ENCODE results near the gene DOCK1.

The DOCK1 gene

GRCh38 chr10:127179612-127180250 lies 274.5 kb downstream of the DOCK1 start:
- no peak for DNase-seq (ENCODE audit: low read depth)

GRCh38 chr10:127182161-127182560 lies 276.9 kb downstream of the DOCK1 start:
- DNase-seq (ENCODE audit: low read depth), result no peak

DNA sequence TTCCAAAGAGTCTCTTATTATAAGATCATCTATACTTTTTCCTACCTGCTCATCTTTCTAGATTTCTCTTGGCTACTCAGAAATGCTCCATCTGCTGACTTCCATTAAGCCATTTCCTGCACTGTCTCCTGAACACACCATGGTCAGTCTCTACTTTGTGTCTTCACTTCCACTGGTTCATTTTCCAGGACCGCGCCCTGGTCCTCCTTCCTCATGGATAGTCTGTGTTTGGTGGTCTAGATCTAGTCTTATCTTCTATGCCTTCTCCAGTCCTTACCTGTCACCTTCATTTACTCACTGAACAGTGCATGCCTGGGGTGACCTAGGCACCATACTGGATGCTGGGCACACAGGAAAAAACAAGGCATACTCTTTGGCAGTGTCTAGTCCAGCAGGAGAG lies 279.4 kb downstream of the DOCK1 start:
- no peak for DNase-seq (ENCODE audit: low read depth)

DNA sequence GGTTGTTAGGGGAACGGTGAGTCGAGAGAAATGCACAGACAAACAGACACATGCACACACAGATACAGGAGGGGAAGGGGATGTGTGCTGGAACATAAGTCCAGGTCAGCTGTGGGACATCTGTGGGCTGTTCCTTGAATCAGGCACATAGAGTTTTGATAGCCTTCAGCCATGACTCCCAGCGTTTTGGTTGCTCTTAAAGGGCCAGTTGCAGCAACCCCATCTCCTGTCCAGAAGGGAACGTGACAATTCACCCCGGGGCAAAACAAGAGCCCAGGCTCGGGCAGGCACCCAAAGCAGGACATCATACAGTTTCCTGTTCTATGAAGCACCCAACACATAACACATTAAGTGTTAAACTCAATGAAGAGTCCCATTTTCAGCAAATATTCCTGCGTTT lies 281.6 kb downstream of the DOCK1 start:
- DNase-seq (ENCODE audit: low read depth), result no peak

DNA sequence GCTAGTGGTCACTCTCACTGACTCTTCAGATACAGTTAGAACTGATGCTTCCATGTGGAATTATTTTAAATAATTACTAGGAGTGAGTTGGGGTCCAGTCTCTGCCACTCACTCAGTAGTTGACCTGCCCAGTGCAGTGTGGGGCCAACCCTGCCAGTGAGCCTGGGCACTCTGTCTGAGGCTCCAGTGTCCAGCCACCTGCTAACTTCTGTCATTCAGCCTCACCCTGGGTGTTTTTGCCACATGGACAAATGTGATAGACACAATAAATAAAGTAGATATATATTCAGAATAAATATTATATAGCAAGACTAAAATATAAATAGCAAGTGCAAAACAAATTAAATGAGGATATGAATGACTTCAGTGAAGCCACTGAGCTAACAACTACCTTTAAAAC lies 284.0 kb downstream of the DOCK1 start:
- no peak for DNase-seq (ENCODE audit: low read depth)

GRCh38 chr10:127190427-127190826 lies 285.2 kb downstream of the DOCK1 start:
- no peak for DNase-seq (ENCODE audit: low read depth)

GRCh38 chr10:127193125-127193524 lies 287.9 kb downstream of the DOCK1 start:
- DNase-seq (ENCODE audit: low read depth), result no peak

DNA sequence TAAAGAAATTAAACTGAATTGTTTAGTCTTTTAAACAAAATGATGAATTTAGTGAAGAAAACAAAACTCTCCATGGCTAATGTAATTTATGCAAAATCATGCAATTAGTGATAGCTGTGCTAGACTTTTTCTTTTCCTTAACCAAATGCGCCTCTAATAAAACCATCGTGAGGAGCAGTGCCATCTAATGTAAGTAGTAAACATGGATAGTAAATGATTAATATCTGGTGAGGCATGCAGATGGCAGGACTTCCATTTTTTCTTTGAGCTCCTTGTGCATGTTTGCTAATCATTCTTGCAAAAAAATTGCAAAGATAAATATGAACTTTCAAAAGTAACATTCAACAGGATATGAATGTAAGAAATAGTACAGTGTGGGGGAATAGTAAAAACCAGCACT lies 288.9 kb downstream of the DOCK1 start:
- DNase-seq (ENCODE audit: low read depth), result no peak

DNA sequence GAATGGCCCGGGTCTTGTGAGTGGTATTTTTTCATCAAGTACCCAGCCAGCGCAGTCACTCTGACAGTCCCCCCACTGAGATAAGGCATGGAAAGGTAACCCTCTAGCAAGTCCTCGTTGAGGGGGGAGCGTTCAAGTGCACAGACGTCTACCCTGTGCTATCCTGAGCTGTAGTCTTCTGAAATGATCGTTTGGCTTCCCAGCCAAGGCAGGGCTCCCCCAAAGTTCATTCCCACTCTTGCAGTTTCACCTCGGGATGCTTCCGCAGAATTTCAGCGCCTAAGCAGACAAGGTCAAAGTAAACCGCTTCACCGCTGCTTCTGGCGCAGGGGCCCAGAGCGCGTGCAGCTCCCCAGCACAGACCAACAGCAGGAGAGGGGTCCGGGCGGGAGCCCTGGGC lies 289.4 kb downstream of the DOCK1 start:
- no peak for DNase-seq (ENCODE audit: low read depth)

- DNase-seq (ENCODE audit: low read depth), result no peak
These were observed 289.8 kb downstream of the DOCK1 start for GRCh38 chr10:127195041-127195506.

DNA sequence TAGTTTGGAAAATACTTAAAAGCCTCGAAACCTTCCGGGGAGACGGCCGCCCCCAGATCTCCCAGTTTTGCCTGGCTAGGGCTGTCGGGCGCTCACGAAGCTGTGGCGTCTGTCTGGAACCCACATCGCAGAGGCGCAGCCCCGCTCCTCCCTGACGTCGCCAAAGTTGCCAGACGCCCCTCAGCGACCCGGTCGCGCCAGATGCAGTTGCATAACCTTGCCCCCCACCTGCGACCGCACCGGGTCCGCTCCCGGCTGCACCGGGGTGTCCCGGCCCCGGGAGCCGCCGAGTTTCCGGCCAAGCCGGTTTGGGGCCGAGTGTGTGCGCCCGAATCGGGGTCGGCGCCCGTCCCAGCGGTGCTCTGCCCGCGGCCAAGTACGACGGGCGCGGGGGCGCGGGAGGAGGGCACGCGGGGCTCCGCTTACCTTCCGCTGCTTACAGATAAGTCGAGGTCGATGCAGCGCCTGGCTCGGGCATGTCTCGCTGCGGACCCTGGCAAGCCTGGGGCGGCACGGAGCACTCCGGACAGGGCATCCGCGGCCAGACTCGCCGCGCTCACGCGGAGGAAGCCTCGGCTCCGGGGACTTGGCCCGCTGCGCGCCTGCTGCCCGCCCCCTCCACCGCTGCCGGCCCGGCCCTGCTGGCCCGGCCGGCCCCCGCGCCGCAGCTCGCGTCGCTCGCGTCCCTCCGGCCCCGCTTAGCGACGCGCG lies 290.5 kb downstream of the DOCK1 start:
- DNase-seq (ENCODE audit: low read depth), result no peak

DNA sequence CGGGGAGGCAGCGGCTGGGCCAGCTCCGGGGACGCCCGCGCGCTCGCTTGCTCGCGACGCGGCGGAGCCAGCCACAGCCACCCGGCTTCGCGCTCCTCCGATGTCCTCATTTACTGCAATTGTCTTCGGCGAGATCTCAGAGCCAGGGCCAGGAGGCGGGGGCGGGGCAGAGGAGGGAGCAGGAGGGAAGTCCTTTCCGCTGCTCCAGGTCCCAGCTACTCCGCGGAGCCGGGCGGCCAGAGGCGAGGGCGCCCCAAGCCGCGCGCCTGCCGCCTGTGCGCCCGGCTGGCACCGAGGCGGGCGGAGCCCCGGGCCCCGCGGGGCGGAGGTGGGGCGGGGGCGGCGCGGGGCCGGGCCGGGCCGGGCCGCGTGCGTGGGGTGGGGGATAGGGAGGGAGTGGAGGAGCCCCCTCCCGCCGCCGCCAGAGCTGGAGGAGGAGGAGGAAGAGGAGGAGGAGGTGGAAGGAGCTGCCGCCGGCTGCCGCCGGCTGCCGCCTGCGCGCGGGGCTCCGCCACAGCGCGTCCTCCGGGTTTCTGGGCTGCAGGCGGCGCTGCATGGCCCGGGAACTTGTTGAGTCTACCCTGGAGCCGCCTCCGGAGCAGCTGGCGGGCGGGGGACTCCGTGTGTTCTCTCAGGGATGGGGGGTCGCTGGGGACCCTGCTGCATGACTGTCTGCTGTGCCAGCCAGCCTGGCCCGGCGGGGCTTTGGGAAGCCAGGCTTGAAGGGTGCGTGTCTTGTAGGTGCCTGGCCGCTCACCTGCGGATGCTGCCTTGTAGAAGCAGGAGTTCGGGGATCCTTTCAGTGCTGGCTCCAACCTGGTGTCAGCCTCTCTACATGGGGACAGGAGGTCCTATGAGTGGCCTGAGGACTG lies 291.3 kb downstream of the DOCK1 start, which contains the start of gene INSYN2A:
TSS of gene INSYN2A (minus strand) at position 310 of the 872 bp plus-strand sequence. CDS start 20,196 bp downstream, outside the sequence.
- DNase-seq (ENCODE audit: low read depth), result no peak

DNA sequence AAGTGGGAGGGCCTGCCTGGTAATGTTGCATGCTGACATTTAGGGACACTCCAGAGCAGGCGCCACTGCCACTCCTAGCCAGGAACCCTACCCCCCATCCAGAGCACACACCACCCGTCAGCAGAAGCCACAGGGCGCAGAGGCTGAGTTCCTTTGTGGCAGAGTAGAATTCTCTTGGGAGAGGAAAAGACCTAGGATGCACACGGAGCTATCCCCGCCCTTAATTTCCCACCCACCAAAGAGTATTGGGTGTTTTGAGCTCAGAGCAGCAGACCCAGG lies 291.9 kb downstream of the DOCK1 start:
- no peak for DNase-seq (ENCODE audit: low read depth)

DNA sequence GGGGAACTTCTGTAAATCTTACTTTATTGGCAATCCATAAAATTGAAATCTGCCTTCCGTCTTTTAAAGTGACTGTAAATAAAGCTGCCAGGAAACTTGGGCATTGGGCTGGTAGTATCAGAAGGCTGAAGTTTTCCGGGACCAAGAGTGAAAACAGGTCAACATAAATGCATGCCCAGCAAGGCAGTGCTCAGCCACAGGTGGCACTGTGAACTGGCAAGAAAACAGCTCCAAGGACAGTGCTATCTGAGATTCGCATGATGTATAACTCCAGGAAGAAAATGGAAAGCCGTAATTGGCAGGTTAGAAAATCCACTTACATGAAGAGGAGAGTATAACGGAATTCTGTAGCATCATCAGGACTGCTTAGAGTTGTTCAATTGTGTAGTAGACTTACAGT lies 293.1 kb downstream of the DOCK1 start:
- no peak for DNase-seq (ENCODE audit: low read depth)

DNA sequence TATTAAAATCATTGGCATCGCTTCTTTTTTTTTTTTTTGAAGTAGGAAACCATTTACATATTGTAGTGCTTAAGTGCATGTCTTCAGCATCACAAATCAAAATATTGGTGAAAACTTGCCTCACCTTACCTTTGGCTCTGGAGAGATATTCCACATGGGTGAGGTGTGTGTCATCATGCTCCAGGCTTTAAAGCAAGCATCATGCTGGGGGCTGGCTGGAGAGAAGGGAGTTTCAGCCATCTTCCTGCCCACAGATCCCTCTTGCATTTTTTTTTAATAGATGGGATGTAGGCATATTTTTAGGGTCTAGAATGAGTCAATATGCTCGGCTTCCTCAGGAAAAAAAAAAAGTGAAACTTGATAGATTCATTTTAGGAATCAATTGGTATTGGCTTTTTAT lies 293.5 kb downstream of the DOCK1 start:
- no peak for DNase-seq (ENCODE audit: low read depth)

- DNase-seq (ENCODE audit: low read depth), result no peak
These were observed 295.4 kb downstream of the DOCK1 start for GRCh38 chr10:127200646-127201045.

DNA sequence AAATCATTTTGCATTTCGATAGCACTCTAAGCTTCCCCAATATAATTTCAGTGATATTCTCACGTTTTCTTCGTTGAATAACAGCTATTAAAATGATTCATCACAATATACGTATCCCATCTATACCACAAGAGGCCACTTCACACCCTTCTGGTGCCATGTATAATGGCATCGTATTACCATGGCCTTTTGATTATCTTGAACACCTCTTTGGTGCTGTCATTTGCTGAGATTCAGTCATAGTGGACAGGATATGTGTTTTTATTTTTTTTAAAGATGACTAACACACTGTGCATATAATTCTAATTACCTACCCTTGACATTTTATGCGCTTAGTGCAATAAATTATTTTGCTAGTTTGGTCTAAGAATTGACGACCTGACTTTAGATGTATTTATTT lies 297.8 kb downstream of the DOCK1 start:
- no peak for DNase-seq (ENCODE audit: low read depth)

- no peak for DNase-seq (ENCODE audit: low read depth)
These were observed 301.9 kb downstream of the DOCK1 start for GRCh38 chr10:127207081-127207480.

DNA sequence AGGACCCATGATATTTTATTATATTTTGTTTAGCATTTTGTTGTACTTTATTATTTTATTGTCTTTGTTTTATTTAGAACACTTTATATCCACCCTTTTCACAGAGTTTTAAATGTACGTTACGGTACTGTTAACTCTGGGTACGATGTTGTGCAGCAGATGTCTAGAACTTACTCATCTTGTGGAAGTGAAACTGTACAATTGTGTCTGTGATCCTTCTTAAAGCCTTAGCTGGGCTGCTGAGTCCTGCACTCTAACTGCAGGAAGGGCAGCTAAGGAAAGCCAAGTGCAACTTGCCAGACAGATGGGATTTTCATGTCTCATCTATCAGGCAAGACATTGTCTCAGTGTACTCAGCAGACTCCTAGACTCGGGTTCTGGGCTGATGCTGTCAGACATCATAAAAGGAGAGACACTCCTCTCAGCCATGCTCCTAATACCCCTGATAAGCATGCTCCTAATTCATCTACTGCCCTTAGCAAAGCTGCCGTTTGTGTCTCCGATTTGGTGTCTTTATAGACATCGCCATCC lies 305.8 kb downstream of the DOCK1 start:
- DNase-seq (ENCODE audit: low read depth), result no peak

DNA sequence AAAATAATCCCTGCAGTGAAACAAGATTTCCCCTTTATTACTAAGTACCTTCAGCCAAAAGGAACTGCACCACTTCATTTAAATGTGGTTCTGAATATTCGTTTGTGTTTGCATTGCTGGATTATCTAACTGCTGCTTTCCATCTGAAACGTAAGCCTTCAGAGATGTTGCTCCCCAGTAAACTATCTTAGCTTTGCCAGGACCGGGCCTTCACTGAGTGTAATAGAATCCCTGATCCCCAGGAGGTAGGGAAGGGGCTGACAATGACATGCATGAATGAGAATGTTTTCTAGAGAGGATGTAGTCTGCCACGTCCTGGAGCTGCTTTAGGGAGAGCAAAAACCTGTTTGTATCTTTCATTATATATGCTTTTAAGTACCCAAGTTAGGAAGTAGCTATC lies 310.6 kb downstream of the DOCK1 start:
- DNase-seq (ENCODE audit: low read depth), result no peak

DNA sequence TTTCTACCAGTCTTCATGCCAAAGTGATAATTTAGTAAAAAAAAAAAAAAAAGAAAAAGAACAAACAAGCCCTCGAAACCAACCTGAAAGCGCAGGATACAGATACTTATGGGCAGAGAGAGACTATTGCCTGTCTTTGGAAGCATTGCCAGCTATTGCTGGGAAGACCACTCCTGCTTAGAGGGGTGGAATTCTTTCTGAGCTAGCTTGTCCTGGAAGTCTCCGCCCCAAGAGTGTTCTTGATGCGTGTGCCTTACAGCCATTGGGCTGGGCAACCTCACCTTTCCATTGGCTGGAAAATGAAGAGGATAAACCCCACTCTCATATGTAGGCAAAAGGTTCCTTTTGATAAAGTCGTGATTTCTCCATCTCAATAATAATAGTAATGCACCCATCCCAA lies 311.0 kb downstream of the DOCK1 start:
- no peak for DNase-seq (ENCODE audit: low read depth)

DNA sequence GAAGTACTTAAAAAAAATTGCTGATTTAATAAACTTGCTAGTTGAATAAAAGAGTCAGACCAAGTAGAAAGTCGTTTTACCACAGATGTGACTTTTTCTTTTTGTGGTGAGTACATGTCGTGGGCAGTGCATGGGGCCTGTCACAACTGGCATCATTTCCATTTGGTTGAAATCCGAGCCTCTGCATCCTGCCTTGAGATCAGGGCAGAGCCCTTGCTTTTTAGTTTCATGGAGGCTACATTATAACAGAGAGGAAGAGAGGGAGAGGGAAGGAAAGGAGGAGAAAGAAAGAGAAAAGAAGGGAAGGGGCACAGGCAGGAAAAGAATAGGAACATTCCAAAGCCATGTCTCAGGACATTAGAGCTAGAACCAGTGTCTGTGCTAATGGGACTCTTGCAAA lies 311.6 kb downstream of the DOCK1 start:
- no peak for DNase-seq (ENCODE audit: low read depth)

DNA sequence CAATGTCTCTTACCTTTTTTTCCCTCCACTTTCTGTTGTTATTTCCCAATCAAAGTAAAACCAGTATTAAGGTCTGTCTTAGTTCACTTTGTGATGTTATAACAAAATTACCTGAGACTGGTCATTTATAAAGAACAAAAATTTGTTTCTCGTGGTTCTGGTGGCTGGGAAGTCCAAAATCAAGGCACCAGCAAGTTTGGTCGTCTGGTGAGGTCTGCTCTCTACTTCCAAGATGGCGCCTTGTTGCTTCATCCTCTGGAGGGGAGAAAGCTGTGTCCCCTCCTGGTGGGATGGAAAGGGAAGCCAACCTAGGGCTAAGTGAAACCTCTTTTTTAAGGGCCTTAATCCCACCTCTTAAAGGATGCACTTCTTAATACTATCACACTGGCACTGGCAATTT lies 313.4 kb downstream of the DOCK1 start:
- no peak for DNase-seq (ENCODE audit: low read depth)

Measured in HS-27A (cell line).